PC-3 (cell line): Measurements from ENCODE around the gene SH3BGR. TPM values are rescaled to one million over a fixed set of nuclear protein-coding genes. Genes with fewer than 3 reads are reported as not detected.
"Not testable (repeated sequence)": the region's sequence is repeated elsewhere in the genome, so short reads cannot be mapped to it uniquely, and the experiment has no call there.

Experiments
- ATAC-seq: fragments of 200-7000 bp; cut with Tn5 transposase; 2 replicates; pipeline ENCODE4 v1.9.1; 2020; ENCODE audit warnings: mild to moderate bottlenecking, moderate library complexity
- BruUV-seq: library from RNA; stranded (reverse); fragments of 400-500 nt; replicated peaks from 2 replicates; lab custom pipeline; 2021; lab: Mats Ljungman, UMichigan
- CTCF ChIA-PET: fragments of 300-600 bp; sonication (Branson Sonifier 250); formaldehyde crosslinking; loops from one replicate; lab custom pipeline; 2022; ENCODE audit warnings: antibody characterized with exemption; lab: Charles Lee
- POLR2A ChIA-PET: fragments of 300-600 bp; sonication (Branson Sonifier 250); formaldehyde crosslinking; loops from one replicate; lab custom pipeline; 2022; ENCODE audit warnings: antibody characterized with exemption; ENCODE audit not compliant: unreplicated experiment; lab: Charles Lee
- DNase-seq: peaks from one replicate; pipeline ENCODE4 v3.0.0-alpha.2; 2015
- H2AFZ ChIP-seq: fragments of 300-600 bp; sonication (generic); 2 replicates; pipeline ENCODE4 v1.6.0; 2016; ENCODE audit warnings: antibody characterized with exemption, low read length
- H3F3A ChIP-seq: fragments of 300-600 bp; sonication (generic); one replicate; pipeline ENCODE4 v1.6.0; 2017; ENCODE audit warnings: antibody characterized with exemption, low read length, control low read depth, mild to moderate bottlenecking; ENCODE audit not compliant: unreplicated experiment
- H3K27ac ChIP-seq: fragments of 300-600 bp; sonication (generic); 2 replicates; pipeline ENCODE4 v1.5.1; 2016; ENCODE audit warnings: mild to moderate bottlenecking, low read length
- H3K27me3 ChIP-seq: fragments of 300-600 bp; sonication (generic); 2 replicates; pipeline ENCODE4 v1.6.1; 2016; ENCODE audit warnings: low read length, mixed read lengths
- H3K36me3 ChIP-seq: fragments of 300-600 bp; sonication (generic); 2 replicates; pipeline ENCODE4 v1.6.1; 2016; ENCODE audit warnings: low read depth, mixed run types, low read length, mixed read lengths
- H3K4me1 ChIP-seq: fragments of 300-600 bp; sonication (generic); 2 replicates; pipeline ENCODE4 v1.5.1; 2016; ENCODE audit warnings: low read length; ENCODE audit not compliant: insufficient read depth
- H3K4me2 ChIP-seq: fragments of 300-600 bp; sonication (generic); 2 replicates; pipeline ENCODE4 v1.6.0; 2016; ENCODE audit warnings: low read length
- H3K4me3 ChIP-seq: fragments of 300-600 bp; sonication (generic); 2 replicates; pipeline ENCODE4 v1.5.1; 2016; ENCODE audit warnings: mild to moderate bottlenecking, low read length, mixed read lengths
- H3K79me2 ChIP-seq: fragments of 300-600 bp; sonication (generic); 2 replicates; pipeline ENCODE4 v1.6.1; 2017; ENCODE audit warnings: low read length, mixed read lengths
- H3K9ac ChIP-seq: fragments of 300-600 bp; sonication (generic); 2 replicates; pipeline ENCODE4 v1.6.0; 2016; ENCODE audit warnings: mild to moderate bottlenecking, low read length
- H3K9me2 ChIP-seq: fragments of 300-600 bp; sonication (generic); replicated peaks from 2 replicates; pipeline ENCODE4 v1.6.1; 2016; ENCODE audit warnings: mixed run types, low read length, mixed read lengths
- H3K9me3 ChIP-seq: fragments of 300-600 bp; sonication (generic); 2 replicates; pipeline ENCODE4 v1.6.1; 2016; ENCODE audit warnings: low read length, mixed read lengths
- H4K20me1 ChIP-seq: fragments of 300-600 bp; sonication (generic); 2 replicates; pipeline ENCODE4 v1.6.1; 2016; ENCODE audit warnings: low read length, mixed read lengths
- EZH2 ChIP-seq: fragments of 300-600 bp; sonication (generic); IDR thresholded peaks from one replicate; pipeline ENCODE4 v1.6.1; 2017; ENCODE audit warnings: antibody characterized with exemption, mild to moderate bottlenecking, low read length; ENCODE audit not compliant: unreplicated experiment
- EZH2phosphoT487 ChIP-seq: fragments of 300-600 bp; sonication (generic); IDR thresholded peaks from 2 replicates; pipeline ENCODE4 v1.6.1; 2018; ENCODE audit warnings: mild to moderate bottlenecking, antibody characterized with exemption, low read length, borderline replicate concordance
- intact Hi-C: fragments of 100-400 bp; cut with micrococcal nuclease; formaldehyde crosslinking; loops from 2 replicates; pipeline ENCODE4 v1.9.0; 2023
- total RNA-seq: library from RNA; depleted of rRNA; stranded (reverse); fragments of >200 nt; gene quantifications from 2 replicates; pipeline ENCODE4 v1.2.3, GENCODE V29; 2014
- TF ChIP-seq, protein P1 (sequence below): fragments of 300-600 bp; sonication (generic); conservative IDR thresholded peaks from 2 replicates; pipeline ENCODE4 v1.5.1; 2017; ENCODE audit warnings: antibody characterized with exemption, low read depth, mild to moderate bottlenecking, low read length

SH3BGR gene
- total RNA-seq, 1 experiment from 2014 or later = 1.3 TPM

DNA sequence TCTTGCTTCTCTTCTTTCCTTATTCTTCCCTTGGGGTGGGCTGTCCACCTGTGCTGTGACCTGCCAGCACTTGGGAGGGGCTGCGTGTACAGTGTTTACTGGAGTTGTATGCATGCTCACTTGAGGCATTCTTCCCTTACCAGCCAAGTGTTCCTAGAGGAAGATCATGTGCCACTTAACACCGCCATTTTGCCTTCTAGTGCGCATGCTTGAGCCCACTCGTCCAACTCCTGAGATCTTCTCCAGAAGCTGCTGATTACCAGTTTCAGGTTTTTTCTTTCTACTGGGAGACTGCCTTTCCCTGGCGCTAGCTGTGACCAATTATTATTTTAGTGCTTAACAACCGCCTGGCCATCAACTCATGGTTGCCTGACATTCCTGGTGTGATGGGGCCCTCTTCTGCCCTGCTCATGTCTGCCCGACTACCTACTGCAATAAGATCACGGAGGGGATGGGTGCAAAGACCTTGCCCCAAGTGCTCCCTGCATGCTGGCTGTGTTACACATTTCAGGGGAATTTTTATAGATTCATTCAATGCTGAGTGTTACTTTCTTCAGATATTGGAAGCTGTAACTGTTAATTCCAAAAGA is 86.8 kb downstream of the SH3BGR start:
- Histone ChIP-seq H3F3A (no peaks in the 10 kb centered on the region), H3K9me3 (no peaks in the 10 kb centered on the region), H3K9ac (no peak overlapping the region), H3K36me3 (no peaks in the 10 kb centered on the region), H3K9me2 (no peaks in the 10 kb centered on the region), H3K4me2 (no peak overlapping the region), H3K4me1 (peaks cover 9% of the 10 kb centered on the region), H3K27me3 (peaks cover 4% of the 10 kb centered on the region; the same call in 1 of the 2 replicates), H3K27ac (no peak overlapping the region), H3K4me3 (no peak overlapping the region), H2AFZ (no peak overlapping the region), H3K79me2 (no peaks in the 10 kb centered on the region), H4K20me1 (no peaks in the 10 kb centered on the region)
- CTCF ChIA-PET = no interaction called here
- POLR2A ChIA-PET = no interaction called here
- TF ChIP-seq EZH2phosphoT487 (no peak), EZH2 (no peak)
- TF ChIP-seq, protein P1, sequence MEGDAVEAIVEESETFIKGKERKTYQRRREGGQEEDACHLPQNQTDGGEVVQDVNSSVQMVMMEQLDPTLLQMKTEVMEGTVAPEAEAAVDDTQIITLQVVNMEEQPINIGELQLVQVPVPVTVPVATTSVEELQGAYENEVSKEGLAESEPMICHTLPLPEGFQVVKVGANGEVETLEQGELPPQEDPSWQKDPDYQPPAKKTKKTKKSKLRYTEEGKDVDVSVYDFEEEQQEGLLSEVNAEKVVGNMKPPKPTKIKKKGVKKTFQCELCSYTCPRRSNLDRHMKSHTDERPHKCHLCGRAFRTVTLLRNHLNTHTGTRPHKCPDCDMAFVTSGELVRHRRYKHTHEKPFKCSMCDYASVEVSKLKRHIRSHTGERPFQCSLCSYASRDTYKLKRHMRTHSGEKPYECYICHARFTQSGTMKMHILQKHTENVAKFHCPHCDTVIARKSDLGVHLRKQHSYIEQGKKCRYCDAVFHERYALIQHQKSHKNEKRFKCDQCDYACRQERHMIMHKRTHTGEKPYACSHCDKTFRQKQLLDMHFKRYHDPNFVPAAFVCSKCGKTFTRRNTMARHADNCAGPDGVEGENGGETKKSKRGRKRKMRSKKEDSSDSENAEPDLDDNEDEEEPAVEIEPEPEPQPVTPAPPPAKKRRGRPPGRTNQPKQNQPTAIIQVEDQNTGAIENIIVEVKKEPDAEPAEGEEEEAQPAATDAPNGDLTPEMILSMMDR = no peak
- BruUV-seq = no TSS peak
- DNase-seq (no peak), ATAC-seq (no peak)
- intact Hi-C loops = no loop called here

DNA sequence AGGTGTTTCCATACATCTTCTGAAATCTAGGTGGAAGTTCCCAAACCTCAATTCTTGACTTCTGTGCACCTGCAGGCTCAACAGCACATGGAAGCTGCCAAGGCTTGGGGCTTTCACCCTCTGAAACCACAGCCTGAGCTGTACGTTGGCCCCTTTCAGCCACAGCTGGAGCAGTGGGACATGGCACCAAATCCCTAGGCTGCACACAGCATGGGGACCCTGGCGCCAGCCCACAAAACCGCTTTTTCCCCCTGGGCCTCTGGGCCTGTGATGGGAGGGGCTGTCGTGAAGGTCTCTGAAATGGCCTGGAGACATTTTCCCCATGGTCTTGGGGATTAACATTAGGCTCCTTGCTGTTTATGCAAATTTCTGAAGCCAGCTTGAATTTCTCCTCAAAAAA is 88.6 kb downstream of the SH3BGR start:
- H3K9me3 ChIP-seq, ATAC-seq, H3K9ac ChIP-seq, H3K36me3 ChIP-seq, H3K9me2 ChIP-seq, H3K4me3 ChIP-seq, H3K27me3 ChIP-seq, CTCF ChIA-PET, BruUV-seq, H3K4me2 ChIP-seq, H3F3A ChIP-seq, H2AFZ ChIP-seq, H3K4me1 ChIP-seq, H3K27ac ChIP-seq, H4K20me1 ChIP-seq, H3K79me2 ChIP-seq, POLR2A ChIA-PET, DNase-seq: not testable (repeated sequence)
- intact Hi-C loops = loop anchor here (10.0 kb wide), 1 partner anchor 74 kb away; the partner anchor contains the start of gene B3GALT5

DNA sequence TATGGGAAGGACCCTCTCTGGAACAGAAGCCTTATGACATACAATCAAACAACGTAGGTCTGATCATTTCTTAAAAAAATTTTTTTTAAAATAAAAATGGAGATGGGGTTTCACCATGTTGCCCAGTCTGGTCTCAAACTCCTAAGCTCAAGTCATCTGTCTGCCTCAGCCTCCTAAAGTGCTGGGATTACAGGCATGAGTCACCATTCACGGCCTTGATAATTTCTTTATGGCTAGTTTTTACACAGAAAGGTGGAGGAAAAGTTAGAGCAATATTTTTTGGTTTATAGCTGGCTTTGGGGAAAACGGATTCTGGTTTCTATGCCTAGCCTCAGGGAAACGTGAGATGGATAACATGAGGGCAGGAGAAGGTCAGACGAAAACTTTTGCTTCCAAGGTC is 91.0 kb downstream of the SH3BGR start:
- Histone ChIP-seq H3K9me2 (no peaks in the 10 kb centered on the region), H2AFZ (no peak overlapping the region), H3K79me2 (no peaks in the 10 kb centered on the region), H3K27me3 (peaks cover 4% of the 10 kb centered on the region; the same call in 1 of the 2 replicates), H3K36me3 (no peaks in the 10 kb centered on the region), H3K9me3 (no peaks in the 10 kb centered on the region), H4K20me1 (no peaks in the 10 kb centered on the region), H3K9ac (no peak overlapping the region), H3F3A (no peaks in the 10 kb centered on the region), H3K4me3 (no peak overlapping the region), H3K27ac (no peak overlapping the region), H3K4me2 (no peak overlapping the region), H3K4me1 (peaks cover 4% of the 10 kb centered on the region; the same call in 1 of the 2 replicates)
- BruUV-seq = no TSS peak
- intact Hi-C loops = loop anchor here (10.0 kb wide), 1 partner anchor 72 kb away; the partner anchor contains the start of gene B3GALT5
- TF ChIP-seq EZH2phosphoT487 (no peak), EZH2 (no peak)
- TF ChIP-seq, protein P1 = no peak
- ChIA-PET POLR2A (no interaction called here), CTCF (no interaction called here)
- ATAC-seq = no peak
- DNase-seq = no peak
